Lower lobe of right lung (tissue), 2 donors: ENCODE measurements around the gene DOCK1. TPM values are rescaled to one million over a fixed set of nuclear protein-coding genes. Genes with fewer than 3 reads are reported as not detected.
A peak's percentile ranks its signal among the peaks of the same experiment; 100 is the strongest.

Source experiments
- ATAC-seq, 2 donors: fragments of 200-7000 bp; cut with Tn5 transposase; one replicate each; pipeline ENCODE4 v1.9.1; 2020 to 2022; ENCODE audit warnings: mild to moderate bottlenecking in 2 of 2, moderate library complexity in 2 of 2
- DNase-seq: peaks from one replicate; pipeline ENCODE4 v3.0.0-alpha.2; 2020
- H3K27ac ChIP-seq: fragments of 200-600 bp; one replicate; pipeline ENCODE4 v1.8.0; 2022
- H3K27me3 ChIP-seq: fragments of 200-600 bp; one replicate; pipeline ENCODE4 v1.8.0; 2022; ENCODE audit warnings: low read depth
- H3K36me3 ChIP-seq: fragments of 200-600 bp; one replicate; pipeline ENCODE4 v1.8.0; 2022; ENCODE audit warnings: mild to moderate bottlenecking
- H3K4me1 ChIP-seq: fragments of 200-600 bp; one replicate; pipeline ENCODE4 v1.8.0; 2022
- H3K4me3 ChIP-seq: fragments of 200-600 bp; one replicate; pipeline ENCODE4 v1.8.0; 2022; ENCODE audit warnings: mild to moderate bottlenecking
- H3K9me3 ChIP-seq: fragments of 200-600 bp; one replicate; pipeline ENCODE4 v1.8.0; 2022
- CTCF ChIP-seq: fragments of 200-600 bp; IDR thresholded peaks from one replicate; pipeline ENCODE4 v1.8.0; 2022; ENCODE audit warnings: antibody characterized with exemption, mild to moderate bottlenecking
- intact Hi-C: fragments of 100-400 bp; cut with DNase I; formaldehyde crosslinking; loops from one replicate; pipeline ENCODE4 v1.11.0; 2022
- total RNA-seq: library from RNA; stranded (reverse); fragmentation: NEBNext Ultra II Directional; extraction: Animal tissue kit (Norgen Biotek cat#: 25700); gene quantifications from one replicate; pipeline ENCODE4 v1.2.1, GENCODE V29; 2021
- donor health status: DM: no; HTN: yes; CAD: no; lungs with severe emphysema.

DOCK1 gene
- total RNA-seq, 1 donor from 2014 or later: 44.8 TPM

DNA sequence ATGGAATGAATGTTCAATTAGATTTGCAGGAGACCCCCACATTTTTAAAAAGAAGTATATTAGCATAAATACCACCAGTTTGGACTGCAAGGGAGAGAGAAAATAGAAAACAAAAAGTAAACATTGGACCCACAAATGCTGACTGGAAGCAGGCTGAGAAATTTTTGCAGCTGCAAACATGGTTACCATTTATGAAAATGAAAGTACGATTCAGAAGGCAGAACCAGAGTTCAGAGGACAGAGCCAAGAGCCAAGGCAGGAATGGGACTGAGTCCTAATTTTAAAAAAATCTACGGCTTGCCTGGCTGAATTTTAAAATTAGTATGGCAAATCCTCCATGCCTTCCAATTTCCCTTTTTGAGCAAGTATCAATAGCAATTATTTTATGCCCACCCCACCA is 569.3 kb downstream of the DOCK1 start:
- Histone ChIP-seq H3K36me3 (no peaks in the 10 kb centered on the region), H3K27me3 (no peaks in the 10 kb centered on the region), H3K9me3 (no peaks in the 10 kb centered on the region), H3K4me1 (no peaks in the 10 kb centered on the region), H3K27ac (no peak overlapping the region), H3K4me3 (no peak overlapping the region)
- DNase-seq (no peak), ATAC-seq (no peak)
- intact Hi-C loops: no loop called here
- TF ChIP-seq CTCF: no peak

- Histone ChIP-seq H3K4me3 (no peak overlapping the region), H3K36me3 (no peaks in the 10 kb centered on the region), H3K9me3 (no peaks in the 10 kb centered on the region), H3K4me1 (no peaks in the 10 kb centered on the region), H3K27me3 (peaks cover 8% of the 10 kb centered on the region), H3K27ac (no peak overlapping the region)
- no peak for DNase-seq
- intact Hi-C loops: no loop called here
- TF ChIP-seq CTCF: no peak
- ATAC-seq: peak; percentile 56 to 60
These were observed 580.1 kb downstream of the DOCK1 start for GRCh38 chr10:127485153-127485857.

DNA sequence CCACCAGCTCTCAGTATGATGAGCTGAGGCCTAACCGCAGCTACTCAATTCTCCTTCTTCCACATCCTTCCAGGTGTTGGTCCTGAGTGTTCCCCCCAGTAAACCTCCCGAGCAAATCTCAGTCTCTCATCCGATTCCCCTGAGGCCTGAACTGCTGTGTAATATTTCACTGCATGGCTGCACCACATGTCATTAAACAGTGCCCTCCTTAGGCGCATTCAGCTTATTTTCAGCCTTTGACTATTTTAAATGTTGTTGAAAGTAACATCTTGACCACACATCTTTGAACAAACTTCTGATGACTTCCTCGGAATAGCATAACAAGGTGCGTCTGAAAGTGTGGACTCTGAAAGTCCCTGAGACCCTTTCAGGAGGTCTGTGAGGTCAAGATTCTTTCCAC is 581.1 kb downstream of the DOCK1 start:
- TF ChIP-seq CTCF: no peak

DNA sequence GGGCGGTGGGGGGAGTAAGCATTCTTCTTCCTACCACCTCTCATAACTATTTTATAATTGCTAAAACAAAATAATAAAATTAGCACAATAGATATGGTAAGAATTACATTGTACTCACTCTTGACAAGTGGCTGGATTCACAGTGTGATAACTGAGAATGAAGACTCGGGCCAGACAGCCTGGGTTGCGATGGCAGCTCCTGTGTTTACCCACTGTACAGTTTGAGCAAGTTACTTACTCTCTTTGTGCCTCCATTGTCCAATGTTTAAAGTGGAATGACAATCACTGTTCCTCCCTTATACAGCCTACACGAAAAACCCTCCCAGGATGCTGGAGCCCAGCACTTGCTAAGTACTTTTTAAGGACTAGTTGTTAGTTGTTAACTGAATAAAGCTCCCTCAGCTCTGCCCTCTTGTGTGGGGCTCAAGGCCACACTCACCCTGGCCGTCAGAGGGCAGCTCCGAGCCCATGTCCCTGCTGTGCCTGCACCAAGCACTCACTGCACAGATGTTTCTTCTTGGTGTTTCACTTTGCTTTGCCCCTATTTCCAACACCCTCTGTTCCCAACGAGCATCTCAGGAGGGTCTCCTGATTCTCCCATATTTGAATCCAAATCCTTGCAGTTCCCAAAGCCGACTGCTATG is 587.5 kb downstream of the DOCK1 start:
- no peak for DNase-seq
- no peak overlapping the region for H3K4me3 ChIP-seq
- intact Hi-C loops: no loop called here
- no peak for ATAC-seq
- H3K27me3 ChIP-seq: no peaks in the 10 kb centered on the region
- no peaks in the 10 kb centered on the region for H3K36me3 ChIP-seq
- no peak for TF ChIP-seq CTCF
- no peak overlapping the region for H3K27ac ChIP-seq
- H3K9me3 ChIP-seq: no peaks in the 10 kb centered on the region
- H3K4me1 ChIP-seq: no peaks in the 10 kb centered on the region

More for the DNA sequence above, 581.1 kb downstream of the DOCK1 start:
- Histone ChIP-seq H3K36me3 (no peaks in the 10 kb centered on the region), H3K4me3 (no peak overlapping the region), H3K27ac (no peak overlapping the region), H3K27me3 (peaks cover 8% of the 10 kb centered on the region), H3K4me1 (no peaks in the 10 kb centered on the region), H3K9me3 (no peaks in the 10 kb centered on the region)
- DNase-seq (no peak), ATAC-seq (no peak)
- intact Hi-C loops: no loop called here

DNA sequence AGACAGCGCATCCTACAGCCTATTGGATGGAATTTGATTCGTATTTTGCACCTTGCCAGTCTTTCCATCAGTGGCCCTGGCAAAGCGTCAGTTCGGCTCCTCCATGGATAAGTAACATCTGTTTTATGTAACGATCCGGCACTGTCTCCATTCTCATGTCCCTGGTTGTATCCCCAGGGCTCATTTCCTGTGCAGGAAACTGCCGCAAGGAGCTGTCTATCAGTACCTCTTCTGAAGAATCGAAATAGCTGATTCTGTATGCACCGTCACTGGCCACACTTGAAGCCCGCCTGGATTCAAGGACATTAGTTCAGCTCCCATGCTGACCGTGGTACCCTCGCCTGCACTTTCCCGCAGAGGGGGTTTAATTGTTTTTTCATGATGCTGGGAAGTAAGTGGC is 590.8 kb downstream of the DOCK1 start:
- Histone ChIP-seq H3K27ac (no peak overlapping the region), H3K36me3 (no peaks in the 10 kb centered on the region), H3K9me3 (no peaks in the 10 kb centered on the region), H3K4me1 (no peaks in the 10 kb centered on the region), H3K4me3 (no peak overlapping the region), H3K27me3 (no peaks in the 10 kb centered on the region)
- ATAC-seq: no peak
- intact Hi-C loops: no loop called here
- no peak for DNase-seq
- no peak for TF ChIP-seq CTCF
